Choroid plexus epithelial cell (primary cell): ENCODE measurements around the gene ASCL2.

Source experiments
- DNase-seq: peaks from one replicate; pipeline ENCODE4 v3.0.0-alpha.2; 2010; ENCODE audit warnings: low read depth
- H3K4me3 ChIP-seq: 2 replicates; pipeline ENCODE4 v1.5.1; 2011; ENCODE audit warnings: low read depth, mild to moderate bottlenecking, control low read depth, low read length, moderate library complexity
- CTCF ChIP-seq: conservative IDR thresholded peaks from 2 replicates; pipeline ENCODE4 v1.5.1; 2011; ENCODE audit warnings: low read depth, mild to moderate bottlenecking, control low read depth, inconsistent platforms, low read length, moderate library complexity

ASCL2 gene

GRCh38 chr11:2300290-2300935 is 30.0 kb upstream of the ASCL2 start:
- H3K4me3 ChIP-seq, result no peak overlapping the region
- no peak for DNase-seq
- TF ChIP-seq CTCF, result no peak

- no peak for DNase-seq
- no peak overlapping the region for H3K4me3 ChIP-seq
- no peak for TF ChIP-seq CTCF
These were observed 29.4 kb upstream of the ASCL2 start for GRCh38 chr11:2299773-2300172.

- peak; percentile 53 for TF ChIP-seq CTCF
- DNase-seq, result peak; percentile 36
- no peak overlapping the region for H3K4me3 ChIP-seq
These were observed 28.7 kb upstream of the ASCL2 start for GRCh38 chr11:2298795-2299761.

GRCh38 chr11:2298131-2298794 is 27.9 kb upstream of the ASCL2 start:
- TF ChIP-seq CTCF, result no peak
- DNase-seq, result no peak

GRCh38 chr11:2297623-2298030 is 27.2 kb upstream of the ASCL2 start:
- no peak for TF ChIP-seq CTCF
- no peak for DNase-seq
- no peak overlapping the region for H3K4me3 ChIP-seq

More at GRCh38 chr11:2298131-2298794, 27.9 kb upstream of the ASCL2 start:
- H3K4me3 ChIP-seq, result no peak overlapping the region

GRCh38 chr11:2296913-2297622 is 26.7 kb upstream of the ASCL2 start:
- no peak for TF ChIP-seq CTCF
- DNase-seq, result no peak
- no peak overlapping the region for H3K4me3 ChIP-seq
